GM19452 (cell line): Measurements from ENCODE around the gene SLC39A13.

Experiments used
- ATAC-seq: cut with Tn5 transposase; IDR thresholded peaks from one replicate; pipeline ENCODE4 v1.9.1; 2021; ENCODE audit not compliant: unreplicated experiment

The SLC39A13 gene

GRCh38 chr11:47400768-47401279 lies 7.6 kb upstream of the SLC39A13 start:
- peak; percentile 79 for ATAC-seq

GRCh38 chr11:47403135-47403534 lies 5.3 kb upstream of the SLC39A13 start:
- ATAC-seq: no peak

GRCh38 chr11:47403571-47403970 lies 4.8 kb upstream of the SLC39A13 start:
- ATAC-seq: no peak

- no peak for ATAC-seq
Measured at GRCh38 chr11:47406896-47407745, 1.3 kb upstream of the SLC39A13 start.

GRCh38 chr11:47408598-47409439 lies 429 bp downstream of the SLC39A13 start:
- ATAC-seq: no peak

- ATAC-seq: no peak
Measured at GRCh38 chr11:47409440-47410369, 1.3 kb downstream of the SLC39A13 start.

- no peak for ATAC-seq
Measured at GRCh38 chr11:47410370-47411264, 2.2 kb downstream of the SLC39A13 start.

- no peak for ATAC-seq
Measured at GRCh38 chr11:47411884-47412746, 3.7 kb downstream of the SLC39A13 start.

- ATAC-seq: no peak
Measured at GRCh38 chr11:47413351-47413750, 5.0 kb downstream of the SLC39A13 start.

GRCh38 chr11:47413908-47414684 lies 5.7 kb downstream of the SLC39A13 start:
- no peak for ATAC-seq

- ATAC-seq: no peak
Measured at GRCh38 chr11:47414685-47415070, 6.3 kb downstream of the SLC39A13 start.

- no peak for ATAC-seq
Measured at GRCh38 chr11:47415091-47415854, 6.9 kb downstream of the SLC39A13 start.

GRCh38 chr11:47415949-47416472 lies 7.6 kb downstream of the SLC39A13 start:
- no peak for ATAC-seq

- ATAC-seq: no peak
Measured at GRCh38 chr11:47417712-47418111, 9.3 kb downstream of the SLC39A13 start.

- ATAC-seq: no peak
Measured at GRCh38 chr11:47418454-47419259, 10.3 kb downstream of the SLC39A13 start.

GRCh38 chr11:47425611-47426010 lies 17.2 kb downstream of the SLC39A13 start:
- no peak for ATAC-seq
